Uterus (tissue), 4 donors: ENCODE measurements around the gene SEC22C. TPM values are rescaled to one million over a fixed set of nuclear protein-coding genes. Genes with fewer than 3 reads are reported as not detected.

Source experiments
- DNase-seq, 2 donors: peaks; one replicate each; pipeline ENCODE4 v3.0.0-alpha.2; 2019 to 2020
- H3K27ac ChIP-seq, 2 donors: fragments of 200-600 bp; sonication (generic); 1 replicate in 1 of 2; 2 replicates in 1 of 2; pipeline ENCODE4 v1.5.1; 2016 to 2018
- H3K27me3 ChIP-seq, 2 donors: fragments of 200-600 bp; sonication (generic); one replicate each; pipeline ENCODE4 v1.5.1; 2018 to 2019; ENCODE audit warnings: control low read depth in 1 of 2
- H3K36me3 ChIP-seq, 2 donors: fragments of 200-600 bp; sonication (generic); one replicate each; pipeline ENCODE4 v1.5.1; 2019; ENCODE audit warnings: control low read depth in 1 of 2
- H3K4me1 ChIP-seq, 2 donors: fragments of 200-600 bp; sonication (generic); one replicate each; pipeline ENCODE4 v1.5.1; 2018 to 2019; ENCODE audit warnings: control low read depth in 1 of 2
- H3K4me3 ChIP-seq, 2 donors: fragments of 200-600 bp; sonication (generic); 1 replicate in 1 of 2; 2 replicates in 1 of 2; pipeline ENCODE4 v1.5.1; 2018 to 2019; ENCODE audit warnings: mild to moderate bottlenecking in 1 of 2
- H3K9me3 ChIP-seq, 2 donors: fragments of 200-600 bp; sonication (generic); one replicate each; pipeline ENCODE4 v1.5.1; 2019; ENCODE audit warnings: control low read depth in 1 of 2
- POLR2A ChIP-seq, 2 donors: fragments of 450-650 bp; IDR thresholded peaks; one replicate each; pipeline ENCODE4 v1.6.1; 2016; ENCODE audit warnings: antibody characterized with exemption in 2 of 2, mild to moderate bottlenecking in 1 of 2, moderate library complexity in 1 of 2
- intact Hi-C: fragments of 100-400 bp; cut with DNase I; formaldehyde crosslinking; loops from one replicate; pipeline ENCODE4 v1.15.1; 2023; ENCODE audit warnings: low total_unique reads
- total RNA-seq, 4 donors: library from RNA; depleted of rRNA in 3 of 4; stranded (reverse); fragments of >200 nt in 3 of 4; gene quantifications; one replicate each; pipeline versions ENCODE4 v1.1.0 to v1.2.4, GENCODE V29; 2014 to 2023
- TF ChIP-seq, protein P1 (sequence below), 4 experiments: fragments of 200-600 bp in 2 of 4; fragments of 450-650 bp in 2 of 4; sonication (generic) in 2 of 4; IDR thresholded peaks; one replicate each; pipeline ENCODE4 v1.5.1; 2016 to 2019; ENCODE audit warnings: antibody characterized with exemption in 4 of 4, mild to moderate bottlenecking in 2 of 4, moderate library complexity in 1 of 4
- donor health status: DM: yes; HTN: yes; CAD: no.

Gene SEC22C
- total RNA-seq, 4 donors from 2014 or later, result 49.7 to 82.6 (median 66.0) TPM

DNA sequence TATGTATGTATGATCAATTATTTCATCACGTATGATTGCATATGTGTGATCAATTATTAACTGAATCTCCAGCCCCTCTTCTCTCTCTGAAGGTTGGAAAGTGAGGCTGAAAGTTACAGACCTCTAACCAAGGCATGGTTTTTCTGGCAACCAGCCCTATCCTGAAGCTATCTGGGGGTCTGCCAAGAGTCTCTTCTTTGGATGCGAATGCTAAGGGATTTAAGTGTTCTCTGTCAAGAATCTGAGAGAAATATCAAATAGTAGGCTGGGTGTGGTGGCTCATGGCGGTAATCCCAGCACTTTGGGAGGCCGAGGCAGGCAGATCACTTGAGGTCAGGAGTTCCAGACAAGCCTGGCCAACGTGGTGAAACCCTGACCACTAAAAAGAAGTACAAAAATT is 26.8 kb upstream of the SEC22C start:
- no peaks in the 10 kb centered on the region for H3K36me3 ChIP-seq
- peak in 1 of 2 donors; percentile 32 for DNase-seq
- peak overlapping the region in 1 of 2 donors; percentile 78 for H3K27ac ChIP-seq
- TF ChIP-seq POLR2A (IDR thresholded peaks at IDR 0.05), result no peak
- TF ChIP-seq, protein P1, sequence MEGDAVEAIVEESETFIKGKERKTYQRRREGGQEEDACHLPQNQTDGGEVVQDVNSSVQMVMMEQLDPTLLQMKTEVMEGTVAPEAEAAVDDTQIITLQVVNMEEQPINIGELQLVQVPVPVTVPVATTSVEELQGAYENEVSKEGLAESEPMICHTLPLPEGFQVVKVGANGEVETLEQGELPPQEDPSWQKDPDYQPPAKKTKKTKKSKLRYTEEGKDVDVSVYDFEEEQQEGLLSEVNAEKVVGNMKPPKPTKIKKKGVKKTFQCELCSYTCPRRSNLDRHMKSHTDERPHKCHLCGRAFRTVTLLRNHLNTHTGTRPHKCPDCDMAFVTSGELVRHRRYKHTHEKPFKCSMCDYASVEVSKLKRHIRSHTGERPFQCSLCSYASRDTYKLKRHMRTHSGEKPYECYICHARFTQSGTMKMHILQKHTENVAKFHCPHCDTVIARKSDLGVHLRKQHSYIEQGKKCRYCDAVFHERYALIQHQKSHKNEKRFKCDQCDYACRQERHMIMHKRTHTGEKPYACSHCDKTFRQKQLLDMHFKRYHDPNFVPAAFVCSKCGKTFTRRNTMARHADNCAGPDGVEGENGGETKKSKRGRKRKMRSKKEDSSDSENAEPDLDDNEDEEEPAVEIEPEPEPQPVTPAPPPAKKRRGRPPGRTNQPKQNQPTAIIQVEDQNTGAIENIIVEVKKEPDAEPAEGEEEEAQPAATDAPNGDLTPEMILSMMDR (IDR thresholded peaks at IDR 0.05), result no peak
- no peak overlapping the region for H3K4me3 ChIP-seq
- H3K9me3 ChIP-seq, result no peaks in the 10 kb centered on the region
- no peaks in the 10 kb centered on the region for H3K4me1 ChIP-seq
- H3K27me3 ChIP-seq, result no peaks in the 10 kb centered on the region
- intact Hi-C loops, result loop anchor here (10.0 kb wide), 1 partner anchor 46 kb away; the partner anchor contains the start of gene ZBTB47

DNA sequence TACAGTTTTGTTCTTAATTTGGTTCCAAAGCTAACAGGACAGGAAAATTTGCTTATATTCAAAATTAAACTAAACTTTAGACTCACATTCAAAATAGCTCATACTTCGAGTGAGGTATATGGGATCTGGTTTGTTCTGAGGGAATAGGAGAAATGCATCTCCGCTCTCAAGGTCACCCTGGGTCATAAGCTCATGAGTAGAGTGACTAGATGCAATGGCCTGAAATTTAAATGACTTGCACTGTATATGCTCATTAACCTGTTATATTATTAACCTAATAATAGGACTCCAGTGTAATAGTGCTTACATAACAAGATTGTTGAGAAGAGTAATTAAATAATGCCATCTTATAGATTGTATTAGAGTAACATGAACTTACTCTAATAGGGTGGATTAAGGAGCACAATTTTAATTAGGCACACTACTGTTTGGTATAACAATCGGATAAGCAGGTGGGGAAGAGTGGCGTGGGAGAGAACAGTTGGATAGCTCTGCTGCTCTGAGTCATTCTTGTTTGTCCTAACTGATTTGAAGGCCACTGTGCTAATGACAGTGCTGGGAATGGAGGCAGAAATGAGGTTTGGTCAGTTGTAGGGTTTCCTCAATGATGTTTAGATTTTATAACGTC is 23.9 kb upstream of the SEC22C start:
- H3K27ac ChIP-seq, result no peak overlapping the region

DNA sequence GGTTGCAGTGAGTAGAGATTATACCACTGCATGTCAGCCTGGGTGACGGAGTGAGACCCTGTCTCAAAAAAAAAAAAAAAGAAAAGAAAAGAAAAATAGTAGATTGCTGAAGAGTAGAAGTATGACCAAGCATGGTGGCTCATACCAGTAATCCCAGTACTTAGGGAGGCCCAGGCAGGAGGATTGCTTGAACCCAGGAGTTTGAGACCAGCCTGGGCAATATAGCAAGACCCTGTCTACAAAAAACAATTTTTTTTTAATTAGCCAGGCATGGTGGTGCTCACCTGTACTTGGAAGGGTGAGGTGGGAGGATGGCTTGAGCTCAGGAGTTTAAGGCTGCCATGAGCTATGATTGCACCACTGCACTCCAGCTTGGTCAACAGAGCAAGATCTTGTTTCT is 21.2 kb upstream of the SEC22C start:
- no peaks in the 10 kb centered on the region for H3K36me3 ChIP-seq
- intact Hi-C loops, result loop anchor here (10.0 kb wide), 1 partner anchor 52 kb away; the partner anchor contains the start of gene ZBTB47
- H3K27ac ChIP-seq, result no peak overlapping the region
- no peak for DNase-seq
- H3K9me3 ChIP-seq, result no peaks in the 10 kb centered on the region
- no peak for TF ChIP-seq POLR2A (IDR thresholded peaks at IDR 0.05)
- TF ChIP-seq, protein P1 (IDR thresholded peaks at IDR 0.05), result no peak
- H3K4me1 ChIP-seq, result no peaks in the 10 kb centered on the region
- H3K27me3 ChIP-seq, result no peaks in the 10 kb centered on the region
- no peak overlapping the region for H3K4me3 ChIP-seq

More for the DNA sequence above, 23.9 kb upstream of the SEC22C start:
- Histone ChIP-seq H3K9me3 (no peaks in the 10 kb centered on the region), H3K27me3 (no peaks in the 10 kb centered on the region), H3K4me1 (no peaks in the 10 kb centered on the region), H3K36me3 (no peaks in the 10 kb centered on the region), H3K4me3 (no peak overlapping the region)
- TF ChIP-seq POLR2A (IDR thresholded peaks at IDR 0.05), result no peak
- TF ChIP-seq, protein P1 (IDR thresholded peaks at IDR 0.05), result no peak
- DNase-seq, result no peak
- intact Hi-C loops, result loop anchor here (10.0 kb wide), 1 partner anchor 49 kb away; the partner anchor contains the start of gene ZBTB47

- Histone ChIP-seq H3K36me3 (no peaks in the 10 kb centered on the region), H3K27me3 (no peaks in the 10 kb centered on the region), H3K9me3 (no peaks in the 10 kb centered on the region), H3K4me1 (no peaks in the 10 kb centered on the region), H3K27ac (peak overlapping the region; percentile 94 to 95), H3K4me3 (peak overlapping the region; percentile 78 to 80)
- DNase-seq, result no peak
- no peak for TF ChIP-seq POLR2A (IDR thresholded peaks at IDR 0.05)
- TF ChIP-seq, protein P1 (IDR thresholded peaks at IDR 0.05), result no peak
- intact Hi-C loops, result loop anchor here (10.0 kb wide), 1 partner anchor 53 kb away; the partner anchor contains the start of gene ZBTB47
Observed at GRCh38 chr3:42601896-42602581, 20.3 kb upstream of the SEC22C start.
